KMS-11 (cell line): Measurements from ENCODE around the gene DMWD.
"Not testable (repeated sequence)": the region's sequence is repeated elsewhere in the genome, so short reads cannot be mapped to it uniquely, and the experiment has no call there.

Experiments used
- H2AFZ ChIP-seq: fragments of 200-600 bp; sonication (generic); 2 replicates; pipeline ENCODE4 v1.6.1; 2016; ENCODE audit warnings: antibody characterized with exemption, mixed run types, low read depth
- H3K27ac ChIP-seq: fragments of 200-600 bp; sonication (generic); 2 replicates; pipeline ENCODE4 v1.6.1; 2016; ENCODE audit warnings: mild to moderate bottlenecking, mixed run types
- H3K27me3 ChIP-seq: fragments of 200-600 bp; sonication (generic); 2 replicates; pipeline ENCODE4 v1.6.1; 2017; ENCODE audit warnings: mild to moderate bottlenecking, low read depth, mixed run types, moderate library complexity; ENCODE audit not compliant: insufficient read depth
- H3K36me3 ChIP-seq: fragments of 200-600 bp; sonication (generic); 2 replicates; pipeline ENCODE4 v1.6.1; 2017; ENCODE audit warnings: mild to moderate bottlenecking, mixed run types; ENCODE audit not compliant: insufficient read depth
- H3K4me1 ChIP-seq: fragments of 200-600 bp; sonication (generic); 2 replicates; pipeline ENCODE4 v1.6.1; 2016; ENCODE audit warnings: mild to moderate bottlenecking, low read depth, mixed run types; ENCODE audit not compliant: poor library complexity, severe bottlenecking
- H3K4me2 ChIP-seq: fragments of 200-600 bp; sonication (generic); 2 replicates; pipeline ENCODE4 v1.7.0; 2016; ENCODE audit warnings: mild to moderate bottlenecking, mixed run types
- H3K4me3 ChIP-seq: fragments of 200-600 bp; sonication (generic); IDR thresholded peaks from 2 replicates; pipeline ENCODE4 v1.6.1; 2017; ENCODE audit warnings: low read depth, low read length, mixed read lengths; ENCODE audit not compliant: insufficient read depth
- H3K79me2 ChIP-seq: fragments of 200-600 bp; sonication (generic); 2 replicates; pipeline ENCODE4 v1.6.1; 2016; ENCODE audit warnings: low read depth, mixed run types; ENCODE audit not compliant: insufficient read depth
- H3K9ac ChIP-seq: fragments of 200-600 bp; sonication (generic); 2 replicates; pipeline ENCODE4 v1.6.1; 2016; ENCODE audit warnings: mild to moderate bottlenecking, mixed run types
- H4K20me1 ChIP-seq: fragments of 200-600 bp; sonication (generic); 2 replicates; pipeline ENCODE4 v1.6.1; 2016; ENCODE audit warnings: mild to moderate bottlenecking, mixed run types; ENCODE audit not compliant: insufficient read depth
- TF ChIP-seq, protein P1 (sequence below): fragments of 200-600 bp; sonication (generic); conservative IDR thresholded peaks from 2 replicates; pipeline ENCODE4 v1.6.1; 2017; ENCODE audit warnings: low read depth, mild to moderate bottlenecking, antibody characterized with exemption, low read length, moderate library complexity, mixed read lengths

Gene DMWD

DNA sequence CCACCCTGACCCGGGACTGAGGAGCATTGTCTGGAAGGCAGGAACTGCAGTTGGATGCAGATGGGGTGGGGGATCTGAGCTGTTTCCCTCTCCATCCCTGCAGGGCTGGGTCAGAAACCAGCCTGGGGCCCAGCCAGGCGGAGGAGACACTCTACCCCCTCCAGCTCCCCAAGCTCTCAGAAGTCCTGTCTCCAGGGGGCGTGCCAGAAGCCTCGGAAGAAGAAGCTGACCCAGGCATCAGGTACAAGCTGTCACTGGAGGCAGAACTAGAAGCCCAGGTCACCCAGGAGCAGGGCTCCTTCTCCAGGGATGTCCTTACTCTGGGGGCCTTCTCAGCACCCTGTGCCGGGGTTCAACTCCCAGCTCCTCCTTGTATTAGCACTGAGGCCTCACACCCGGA lies 39.1 kb downstream of the DMWD start:
- H3K36me3 ChIP-seq: no peaks in the 10 kb centered on the region
- no peaks in the 10 kb centered on the region for H3K4me1 ChIP-seq
- no peak overlapping the region for H3K4me2 ChIP-seq
- H2AFZ ChIP-seq: no peak overlapping the region
- no peak overlapping the region for H3K4me3 ChIP-seq
- H3K27ac ChIP-seq: no peak overlapping the region
- H3K27me3 ChIP-seq: no peaks in the 10 kb centered on the region
- TF ChIP-seq, protein P1, sequence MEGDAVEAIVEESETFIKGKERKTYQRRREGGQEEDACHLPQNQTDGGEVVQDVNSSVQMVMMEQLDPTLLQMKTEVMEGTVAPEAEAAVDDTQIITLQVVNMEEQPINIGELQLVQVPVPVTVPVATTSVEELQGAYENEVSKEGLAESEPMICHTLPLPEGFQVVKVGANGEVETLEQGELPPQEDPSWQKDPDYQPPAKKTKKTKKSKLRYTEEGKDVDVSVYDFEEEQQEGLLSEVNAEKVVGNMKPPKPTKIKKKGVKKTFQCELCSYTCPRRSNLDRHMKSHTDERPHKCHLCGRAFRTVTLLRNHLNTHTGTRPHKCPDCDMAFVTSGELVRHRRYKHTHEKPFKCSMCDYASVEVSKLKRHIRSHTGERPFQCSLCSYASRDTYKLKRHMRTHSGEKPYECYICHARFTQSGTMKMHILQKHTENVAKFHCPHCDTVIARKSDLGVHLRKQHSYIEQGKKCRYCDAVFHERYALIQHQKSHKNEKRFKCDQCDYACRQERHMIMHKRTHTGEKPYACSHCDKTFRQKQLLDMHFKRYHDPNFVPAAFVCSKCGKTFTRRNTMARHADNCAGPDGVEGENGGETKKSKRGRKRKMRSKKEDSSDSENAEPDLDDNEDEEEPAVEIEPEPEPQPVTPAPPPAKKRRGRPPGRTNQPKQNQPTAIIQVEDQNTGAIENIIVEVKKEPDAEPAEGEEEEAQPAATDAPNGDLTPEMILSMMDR: no peak
- no peaks in the 10 kb centered on the region for H3K79me2 ChIP-seq
- H3K9ac ChIP-seq: no peak overlapping the region
- no peaks in the 10 kb centered on the region for H4K20me1 ChIP-seq

DNA sequence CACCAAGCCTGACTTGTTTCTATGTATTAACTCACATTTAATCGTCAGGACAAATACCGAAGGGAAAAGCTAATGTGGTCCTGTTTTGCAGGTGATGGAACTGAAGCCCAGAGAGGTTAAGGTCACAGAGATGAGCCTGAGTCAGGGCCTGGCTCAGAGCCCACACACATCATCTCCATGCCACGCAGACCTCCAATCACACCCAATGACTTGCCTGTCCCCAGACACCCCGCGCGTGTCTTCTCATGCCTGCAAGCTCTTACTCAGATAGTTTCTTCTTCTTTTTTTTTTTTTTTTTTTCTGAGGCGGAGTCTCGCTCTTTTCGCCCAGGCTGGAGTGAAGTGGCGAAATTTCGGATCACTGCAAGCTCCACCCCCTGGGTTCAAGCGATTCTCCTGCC lies 40.0 kb downstream of the DMWD start:
- Histone ChIP-seq H2AFZ (no peak overlapping the region), H3K4me1 (no peaks in the 10 kb centered on the region)

DNA sequence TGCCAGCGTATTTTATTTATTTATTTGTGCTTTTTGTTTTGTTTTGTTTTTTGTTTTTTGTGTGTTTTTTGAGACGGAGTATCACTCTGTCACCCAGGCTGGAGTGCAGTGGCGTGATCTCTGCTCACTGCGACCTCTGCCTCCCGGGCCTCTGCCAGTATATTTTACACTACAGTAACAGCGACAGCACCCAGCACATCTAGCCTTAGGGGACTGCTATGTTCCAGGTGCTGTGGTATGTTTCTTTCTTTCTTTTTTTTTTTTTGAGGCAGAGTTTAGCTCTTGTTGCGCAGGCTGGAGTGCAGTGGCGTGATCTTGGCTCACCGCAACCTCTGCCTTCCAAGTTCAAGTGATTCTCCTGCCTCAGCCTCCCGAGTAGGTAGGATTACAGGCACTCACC lies 41.2 kb downstream of the DMWD start:
- H3K4me3 ChIP-seq, H3K9ac ChIP-seq, H3K36me3 ChIP-seq, H3K79me2 ChIP-seq, H3K4me1 ChIP-seq, H3K27ac ChIP-seq, H4K20me1 ChIP-seq, H3K27me3 ChIP-seq, H2AFZ ChIP-seq, H3K4me2 ChIP-seq: not testable (repeated sequence)

More for the DNA sequence above, 40.0 kb downstream of the DMWD start:
- H3K27me3 ChIP-seq: no peaks in the 10 kb centered on the region; the same call in 1 of the 2 replicates
- H3K79me2 ChIP-seq: no peaks in the 10 kb centered on the region
- no peak overlapping the region for H3K27ac ChIP-seq
- H3K4me3 ChIP-seq: no peak overlapping the region
- no peak overlapping the region for H3K9ac ChIP-seq
- H3K4me2 ChIP-seq: no peak overlapping the region
- H4K20me1 ChIP-seq: no peaks in the 10 kb centered on the region
- TF ChIP-seq, protein P1: no peak
- H3K36me3 ChIP-seq: no peaks in the 10 kb centered on the region

DNA sequence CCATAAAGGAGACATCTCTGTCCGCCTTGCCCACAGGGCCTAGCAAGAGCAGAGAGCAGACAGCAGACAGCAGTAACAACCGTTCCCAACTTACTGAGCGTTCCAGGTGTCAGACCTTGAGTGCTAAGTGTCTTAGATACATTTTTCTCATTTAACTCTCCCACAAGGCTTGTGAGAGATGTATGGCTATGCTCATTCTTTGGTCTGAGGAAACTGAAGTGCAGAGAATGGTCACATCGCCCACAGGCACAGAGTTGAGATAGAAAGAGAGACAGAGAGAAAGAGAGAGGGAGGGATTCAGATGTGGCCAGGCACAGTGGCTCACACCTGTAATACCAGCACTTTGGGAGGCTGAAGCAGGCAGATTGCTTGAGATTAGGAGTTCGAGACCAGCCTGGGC lies 45.1 kb downstream of the DMWD start:
- H3K27me3 ChIP-seq: peaks cover 19% of the 10 kb centered on the region; the same call in 1 of the 2 replicates
- TF ChIP-seq, protein P1: no peak
- H3K36me3 ChIP-seq: no peaks in the 10 kb centered on the region
- H3K4me1 ChIP-seq: no peaks in the 10 kb centered on the region
- no peaks in the 10 kb centered on the region for H4K20me1 ChIP-seq
- no peak overlapping the region for H2AFZ ChIP-seq
- no peaks in the 10 kb centered on the region for H3K79me2 ChIP-seq
- no peak overlapping the region for H3K9ac ChIP-seq
- H3K4me2 ChIP-seq: no peak overlapping the region
- H3K4me3 ChIP-seq: no peak overlapping the region
- H3K27ac ChIP-seq: no peak overlapping the region

DNA sequence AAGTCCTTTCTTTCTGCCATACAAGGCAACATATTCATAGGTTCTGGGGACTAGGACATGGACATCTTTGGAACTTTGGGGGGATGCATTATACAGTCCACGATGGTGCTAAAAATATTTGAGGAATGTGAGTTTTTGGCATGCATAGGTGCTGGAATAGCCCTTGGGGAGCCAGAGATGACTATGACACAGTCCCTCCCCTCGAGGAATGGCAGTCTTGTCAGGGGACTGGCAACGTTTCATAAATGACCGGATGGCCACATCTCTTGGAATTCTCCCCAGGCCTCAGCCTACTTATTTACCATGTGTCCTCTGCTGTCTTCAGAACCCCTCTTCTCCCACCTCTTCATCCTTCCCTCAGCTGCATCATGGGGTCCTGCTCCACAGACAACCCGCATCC lies 45.8 kb downstream of the DMWD start:
- Histone ChIP-seq H3K9ac (no peak overlapping the region), H3K79me2 (no peaks in the 10 kb centered on the region), H3K27me3 (peaks cover 19% of the 10 kb centered on the region; the same call in 1 of the 2 replicates), H3K4me2 (no peak overlapping the region), H3K27ac (no peak overlapping the region), H2AFZ (no peak overlapping the region), H3K4me1 (no peaks in the 10 kb centered on the region), H3K36me3 (no peaks in the 10 kb centered on the region), H4K20me1 (no peaks in the 10 kb centered on the region), H3K4me3 (no peak overlapping the region)
- TF ChIP-seq, protein P1: no peak
